ENCODE results near the gene ASB11.

The ASB11 gene

GRCh38 chrX:15334561-15334960, 19.1 kb upstream of the ASB11 start:
- POLR2A ChIA-PET = no interaction called here
- peak; percentile 13 for DNase-seq (ENCODE audit: extremely low spot score)
- TF ChIP-seq, protein P1, sequence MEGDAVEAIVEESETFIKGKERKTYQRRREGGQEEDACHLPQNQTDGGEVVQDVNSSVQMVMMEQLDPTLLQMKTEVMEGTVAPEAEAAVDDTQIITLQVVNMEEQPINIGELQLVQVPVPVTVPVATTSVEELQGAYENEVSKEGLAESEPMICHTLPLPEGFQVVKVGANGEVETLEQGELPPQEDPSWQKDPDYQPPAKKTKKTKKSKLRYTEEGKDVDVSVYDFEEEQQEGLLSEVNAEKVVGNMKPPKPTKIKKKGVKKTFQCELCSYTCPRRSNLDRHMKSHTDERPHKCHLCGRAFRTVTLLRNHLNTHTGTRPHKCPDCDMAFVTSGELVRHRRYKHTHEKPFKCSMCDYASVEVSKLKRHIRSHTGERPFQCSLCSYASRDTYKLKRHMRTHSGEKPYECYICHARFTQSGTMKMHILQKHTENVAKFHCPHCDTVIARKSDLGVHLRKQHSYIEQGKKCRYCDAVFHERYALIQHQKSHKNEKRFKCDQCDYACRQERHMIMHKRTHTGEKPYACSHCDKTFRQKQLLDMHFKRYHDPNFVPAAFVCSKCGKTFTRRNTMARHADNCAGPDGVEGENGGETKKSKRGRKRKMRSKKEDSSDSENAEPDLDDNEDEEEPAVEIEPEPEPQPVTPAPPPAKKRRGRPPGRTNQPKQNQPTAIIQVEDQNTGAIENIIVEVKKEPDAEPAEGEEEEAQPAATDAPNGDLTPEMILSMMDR (IDR thresholded peaks at IDR 0.05; ENCODE audit: control extremely low read depth, extremely low read depth, low read depth, missing control alignments) = no peak
- CTCF ChIA-PET = no interaction called here

- no peak for DNase-seq (ENCODE audit: extremely low spot score)
- ChIA-PET POLR2A (no interaction called here), CTCF (no interaction called here)
- TF ChIP-seq, protein P1 (IDR thresholded peaks at IDR 0.05; ENCODE audit: control extremely low read depth, extremely low read depth, low read depth, missing control alignments) = no peak
Measured at GRCh38 chrX:15328821-15329220, 13.4 kb upstream of the ASB11 start.

DNA sequence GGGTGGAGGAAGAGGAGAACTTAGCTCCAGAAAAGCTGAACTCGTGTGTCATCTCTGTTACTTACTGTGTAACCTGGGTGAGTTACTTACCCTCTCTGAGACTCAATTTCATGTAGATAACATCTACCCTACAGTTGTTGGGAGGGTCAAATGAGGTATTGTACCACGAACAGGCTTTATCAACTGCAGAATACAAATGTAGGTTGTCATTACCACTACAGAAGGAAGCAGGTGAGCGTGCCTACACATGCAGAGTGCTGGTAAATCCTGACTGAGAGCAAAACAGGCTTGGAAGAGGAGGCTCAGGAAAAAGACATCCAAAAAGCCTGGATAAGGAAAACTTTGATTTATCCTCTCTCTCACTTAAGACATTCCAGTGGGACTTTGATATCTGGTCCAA, 12.7 kb upstream of the ASB11 start:
- ChIA-PET POLR2A (no interaction called here), CTCF (no interaction called here)
- DNase-seq (ENCODE audit: extremely low spot score) = no peak
- TF ChIP-seq, protein P1 (IDR thresholded peaks at IDR 0.05; ENCODE audit: control extremely low read depth, extremely low read depth, low read depth, missing control alignments) = no peak

DNA sequence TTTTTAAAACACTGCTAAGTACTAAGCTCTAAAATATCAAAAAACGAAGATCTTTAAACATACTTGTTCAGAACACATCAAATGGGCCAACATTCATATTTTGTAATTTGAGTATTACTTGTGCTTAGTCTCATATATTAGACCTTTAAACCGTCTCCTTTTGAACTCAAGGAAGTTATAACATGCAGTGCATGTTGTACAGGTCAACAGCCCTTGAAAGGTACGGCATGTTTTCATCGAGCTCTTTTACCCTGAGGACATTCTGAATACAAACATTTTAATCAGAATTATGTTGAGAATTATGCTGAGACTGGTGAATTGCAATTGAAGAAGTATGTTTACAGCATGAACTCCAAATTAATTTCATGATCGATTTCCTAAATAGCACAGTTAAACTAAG, 7.0 kb upstream of the ASB11 start:
- DNase-seq (ENCODE audit: extremely low spot score) = no peak
- ChIA-PET CTCF (interaction anchor here (0.8 to 1.2 kb wide), 2 partner anchors 11 to 22 kb away, joined by 4 read pairs; no protein-coding TSS in a partner anchor), POLR2A (no interaction called here)
- TF ChIP-seq, protein P1 (IDR thresholded peaks at IDR 0.05; ENCODE audit: control extremely low read depth, extremely low read depth, low read depth, missing control alignments) = no peak

GRCh38 chrX:15322072-15322471, 6.6 kb upstream of the ASB11 start:
- TF ChIP-seq, protein P1 (IDR thresholded peaks at IDR 0.05; ENCODE audit: control extremely low read depth, extremely low read depth, low read depth, missing control alignments) = no peak
- ChIA-PET POLR2A (no interaction called here), CTCF (interaction anchor here (0.8 to 1.2 kb wide), 2 partner anchors 10 to 22 kb away, joined by 4 read pairs; no protein-coding TSS in a partner anchor)
- DNase-seq (ENCODE audit: extremely low spot score) = no peak

GRCh38 chrX:15321447-15321846, 6.0 kb upstream of the ASB11 start:
- no peak for DNase-seq (ENCODE audit: extremely low spot score)
- CTCF ChIA-PET = no interaction called here
- POLR2A ChIA-PET = no interaction called here
- TF ChIP-seq, protein P1 (IDR thresholded peaks at IDR 0.05; ENCODE audit: control extremely low read depth, extremely low read depth, low read depth, missing control alignments) = no peak

DNA sequence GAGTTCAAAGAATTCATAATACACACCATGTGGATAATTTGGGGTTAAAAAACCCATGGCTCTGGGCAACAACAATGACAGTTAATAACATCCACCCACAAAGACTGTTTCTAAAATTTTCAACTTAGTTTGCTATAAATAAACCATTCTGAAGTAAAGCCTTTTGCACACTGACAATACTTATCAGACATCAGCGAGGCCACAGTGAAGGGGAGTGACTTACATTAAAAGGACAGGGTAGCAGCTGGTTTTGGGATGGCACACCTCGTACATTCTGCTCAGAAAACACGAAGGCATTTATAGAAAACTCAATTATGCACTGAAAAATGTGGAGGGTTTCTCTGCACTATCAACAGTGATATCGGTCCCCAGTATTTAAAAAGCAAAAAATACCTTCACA, 4.9 kb upstream of the ASB11 start:
- DNase-seq (ENCODE audit: extremely low spot score) = no peak
- ChIA-PET POLR2A (no interaction called here), CTCF (no interaction called here)
- TF ChIP-seq, protein P1 (IDR thresholded peaks at IDR 0.05; ENCODE audit: control extremely low read depth, extremely low read depth, low read depth, missing control alignments) = no peak

All from GM10248 (cell line).